ENCODE measurements around the gene IMMP2L.
A peak's percentile ranks its signal among the peaks of the same experiment; 100 is the strongest.
"Not testable (repeated sequence)": the region's sequence is repeated elsewhere in the genome, so short reads cannot be mapped to it uniquely, and the experiment has no call there.

Gene IMMP2L

GRCh38 chr7:110675383-110676103 is 886.7 kb downstream of the IMMP2L start:
- DNase-seq, result no peak

GRCh38 chr7:110673148-110673547 is 889.1 kb downstream of the IMMP2L start:
- DNase-seq, result no peak

- DNase-seq, result no peak
Measured at GRCh38 chr7:110669410-110669809, 892.9 kb downstream of the IMMP2L start.

- DNase-seq, result no peak
Measured at GRCh38 chr7:110664803-110665202, 897.5 kb downstream of the IMMP2L start.

- not testable (repeated sequence) for DNase-seq
Measured at GRCh38 chr7:110660637-110661036, 901.7 kb downstream of the IMMP2L start.

- no peak for DNase-seq
Measured at GRCh38 chr7:110650328-110650727, 912.0 kb downstream of the IMMP2L start.

- no peak for DNase-seq
Measured at GRCh38 chr7:110647266-110647665, 915.0 kb downstream of the IMMP2L start.

- no peak for DNase-seq
Measured at GRCh38 chr7:110646804-110647203, 915.5 kb downstream of the IMMP2L start.

- DNase-seq, result no peak
Measured at GRCh38 chr7:110645616-110646015, 916.7 kb downstream of the IMMP2L start.

- DNase-seq, result peak; percentile 2
Measured at GRCh38 chr7:110645060-110645459, 917.2 kb downstream of the IMMP2L start.

GRCh38 chr7:110637252-110637651 is 925.0 kb downstream of the IMMP2L start:
- DNase-seq, result no peak

- no peak for DNase-seq
Measured at GRCh38 chr7:110633313-110633712, 929.0 kb downstream of the IMMP2L start.

GRCh38 chr7:110626414-110626813 is 935.9 kb downstream of the IMMP2L start:
- no peak for DNase-seq

GRCh38 chr7:110625294-110625693 is 937.0 kb downstream of the IMMP2L start:
- DNase-seq, result no peak

- DNase-seq, result no peak
Measured at GRCh38 chr7:110623436-110623835, 938.9 kb downstream of the IMMP2L start.

- DNase-seq, result no peak
Measured at GRCh38 chr7:110621289-110621688, 941.0 kb downstream of the IMMP2L start.

GRCh38 chr7:110620110-110620735 is 942.1 kb downstream of the IMMP2L start:
- no peak for DNase-seq

All from activated CD4-positive, alpha-beta T cell treated with anti-CD3 and anti-CD28 coated beads, Interleukin-2, Interleukin-6, amounts not matched to agents 100 ng/mL and 50 ng/mL, durations not matched to agents 16 hours and 8 hours (primary cell).